Measurements from ENCODE around the gene PTPN6. TPM values are rescaled to one million over a fixed set of nuclear protein-coding genes. Genes with fewer than 3 reads are reported as not detected.

PTPN6 gene
- polyA plus RNA-seq, 1 donor from 2014 or later = not detected

DNA sequence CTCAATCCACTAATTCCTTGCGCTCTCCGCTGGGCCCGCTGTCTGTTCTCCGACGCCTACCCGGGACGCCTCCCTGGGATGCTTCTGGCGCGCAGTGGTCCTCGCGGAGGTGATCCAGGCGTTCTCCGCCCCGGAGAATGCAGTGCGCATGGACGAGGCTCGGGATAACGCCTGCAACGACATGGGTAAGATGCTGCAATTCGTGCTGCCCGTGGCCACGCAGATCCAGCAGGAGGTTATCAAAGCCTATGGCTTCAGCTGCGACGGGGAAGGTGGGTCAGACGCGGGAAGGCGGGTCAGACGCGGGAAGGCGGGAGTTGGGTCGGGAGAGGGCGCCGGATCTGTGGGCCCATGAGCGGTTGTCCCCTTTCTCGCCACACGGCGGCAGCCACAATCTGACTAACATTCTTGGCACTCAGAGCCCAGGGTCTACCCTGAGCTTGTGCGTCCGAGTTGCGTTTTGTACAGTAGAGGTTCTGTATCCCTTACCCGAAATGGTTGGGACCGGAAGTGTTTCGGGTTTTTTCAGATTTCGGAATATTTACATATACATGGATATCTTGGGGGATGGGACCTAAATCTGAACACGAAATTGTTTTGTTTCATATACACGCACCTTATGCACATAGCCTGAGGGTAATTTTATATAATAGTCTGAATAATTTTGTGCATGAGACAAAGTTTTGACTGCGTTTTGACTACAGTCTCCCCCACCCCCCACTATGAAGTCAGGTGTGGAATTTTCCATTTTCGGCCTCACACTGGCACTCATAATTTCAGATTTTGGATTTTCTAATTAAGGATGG, 6.6 kb upstream of the PTPN6 start:
- H3K9me2 ChIP-seq (ENCODE audit: insufficient read depth, low read length) = no peaks in the 10 kb centered on the region
- H3K4me3 ChIP-seq (ENCODE audit: low read length) = peak overlapping the region; percentile 83
- no peaks in the 10 kb centered on the region for H4K20me1 ChIP-seq (ENCODE audit: insufficient read depth)
- peak overlapping the region; percentile 63 for H3K4me2 ChIP-seq (ENCODE audit: low read length)
- peak overlapping the region; percentile 92 for H3K9ac ChIP-seq (ENCODE audit: low read length)
- peaks cover 4% of the 10 kb centered on the region for H3F3A ChIP-seq (ENCODE audit: insufficient read depth, low read length, poor library complexity, severe bottlenecking)
- peak overlapping the region; percentile 94 for H3K27ac ChIP-seq (ENCODE audit: low read length)
- H3K79me2 ChIP-seq (replicated peaks; ENCODE audit: insufficient read depth, low read length) = no peaks in the 10 kb centered on the region
- H2AFZ ChIP-seq (ENCODE audit: low read depth, low read length) = peak overlapping the region; percentile 23
- H3K36me3 ChIP-seq (ENCODE audit: insufficient read depth, low read length) = no peaks in the 10 kb centered on the region
- TF ChIP-seq, protein P1, sequence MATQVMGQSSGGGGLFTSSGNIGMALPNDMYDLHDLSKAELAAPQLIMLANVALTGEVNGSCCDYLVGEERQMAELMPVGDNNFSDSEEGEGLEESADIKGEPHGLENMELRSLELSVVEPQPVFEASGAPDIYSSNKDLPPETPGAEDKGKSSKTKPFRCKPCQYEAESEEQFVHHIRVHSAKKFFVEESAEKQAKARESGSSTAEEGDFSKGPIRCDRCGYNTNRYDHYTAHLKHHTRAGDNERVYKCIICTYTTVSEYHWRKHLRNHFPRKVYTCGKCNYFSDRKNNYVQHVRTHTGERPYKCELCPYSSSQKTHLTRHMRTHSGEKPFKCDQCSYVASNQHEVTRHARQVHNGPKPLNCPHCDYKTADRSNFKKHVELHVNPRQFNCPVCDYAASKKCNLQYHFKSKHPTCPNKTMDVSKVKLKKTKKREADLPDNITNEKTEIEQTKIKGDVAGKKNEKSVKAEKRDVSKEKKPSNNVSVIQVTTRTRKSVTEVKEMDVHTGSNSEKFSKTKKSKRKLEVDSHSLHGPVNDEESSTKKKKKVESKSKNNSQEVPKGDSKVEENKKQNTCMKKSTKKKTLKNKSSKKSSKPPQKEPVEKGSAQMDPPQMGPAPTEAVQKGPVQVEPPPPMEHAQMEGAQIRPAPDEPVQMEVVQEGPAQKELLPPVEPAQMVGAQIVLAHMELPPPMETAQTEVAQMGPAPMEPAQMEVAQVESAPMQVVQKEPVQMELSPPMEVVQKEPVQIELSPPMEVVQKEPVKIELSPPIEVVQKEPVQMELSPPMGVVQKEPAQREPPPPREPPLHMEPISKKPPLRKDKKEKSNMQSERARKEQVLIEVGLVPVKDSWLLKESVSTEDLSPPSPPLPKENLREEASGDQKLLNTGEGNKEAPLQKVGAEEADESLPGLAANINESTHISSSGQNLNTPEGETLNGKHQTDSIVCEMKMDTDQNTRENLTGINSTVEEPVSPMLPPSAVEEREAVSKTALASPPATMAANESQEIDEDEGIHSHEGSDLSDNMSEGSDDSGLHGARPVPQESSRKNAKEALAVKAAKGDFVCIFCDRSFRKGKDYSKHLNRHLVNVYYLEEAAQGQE (IDR thresholded peaks at IDR 0.05; ENCODE audit: borderline replicate concordance) = peak; percentile 60
- TF ChIP-seq MXI1 (conservative IDR thresholded peaks at IDR 0.05; ENCODE audit: poor library complexity, severe bottlenecking) (peak; percentile 65), RAD21 (conservative IDR thresholded peaks at IDR 0.05) (peak; percentile 90), EZH2 (IDR thresholded peaks at IDR 0.05; ENCODE audit: borderline replicate concordance, insufficient read depth, low read length, poor library complexity, severe bottlenecking) (no peak), POLR2AphosphoS5 (IDR thresholded peaks at IDR 0.05) (peak; percentile 80), TAF1 (IDR thresholded peaks at IDR 0.05; ENCODE audit: low read depth) (no peak), EP300 (conservative IDR thresholded peaks at IDR 0.05; ENCODE audit: poor library complexity, severe bottlenecking) (no peak), SMC3 (conservative IDR thresholded peaks at IDR 0.05; ENCODE audit: poor library complexity) (peak; percentile 93), CTCF (IDR thresholded peaks at IDR 0.05; ENCODE audit: poor library complexity, severe bottlenecking) (peak; percentile 98)
- H3K9me3 ChIP-seq (ENCODE audit: low read length) = no peaks in the 10 kb centered on the region
- no peaks in the 10 kb centered on the region for H3K27me3 ChIP-seq (ENCODE audit: insufficient read depth, low read depth, low read length)

GRCh38 chr12:6945613-6946012, 5.5 kb upstream of the PTPN6 start:
- Histone ChIP-seq H4K20me1 (ENCODE audit: insufficient read depth) (no peaks in the 10 kb centered on the region), H3K79me2 (replicated peaks; ENCODE audit: insufficient read depth, low read length) (no peaks in the 10 kb centered on the region), H3K4me3 (ENCODE audit: low read length) (peak overlapping the region; percentile 83), H3K27me3 (ENCODE audit: insufficient read depth, low read depth, low read length) (no peaks in the 10 kb centered on the region), H3K9me3 (ENCODE audit: low read length) (no peaks in the 10 kb centered on the region), H3K4me2 (ENCODE audit: low read length) (no peak overlapping the region), H3F3A (ENCODE audit: insufficient read depth, low read length, poor library complexity, severe bottlenecking) (peaks cover 4% of the 10 kb centered on the region), H3K9me2 (ENCODE audit: insufficient read depth, low read length) (no peaks in the 10 kb centered on the region), H3K36me3 (ENCODE audit: insufficient read depth, low read length) (no peaks in the 10 kb centered on the region), H2AFZ (ENCODE audit: low read depth, low read length) (no peak overlapping the region), H3K9ac (ENCODE audit: low read length) (peak overlapping the region; percentile 92), H3K27ac (ENCODE audit: low read length) (no peak overlapping the region)
- TF ChIP-seq CTCF (IDR thresholded peaks at IDR 0.05; ENCODE audit: poor library complexity, severe bottlenecking) = no peak
- no peak for TF ChIP-seq MXI1 (conservative IDR thresholded peaks at IDR 0.05; ENCODE audit: poor library complexity, severe bottlenecking)
- TF ChIP-seq, protein P1 (IDR thresholded peaks at IDR 0.05; ENCODE audit: borderline replicate concordance) = no peak
- no peak for TF ChIP-seq RAD21 (conservative IDR thresholded peaks at IDR 0.05)
- TF ChIP-seq EZH2 (IDR thresholded peaks at IDR 0.05; ENCODE audit: borderline replicate concordance, insufficient read depth, low read length, poor library complexity, severe bottlenecking) = no peak
- TF ChIP-seq TAF1 (IDR thresholded peaks at IDR 0.05; ENCODE audit: low read depth) = no peak
- no peak for TF ChIP-seq SMC3 (conservative IDR thresholded peaks at IDR 0.05; ENCODE audit: poor library complexity)
- no peak for TF ChIP-seq POLR2AphosphoS5 (IDR thresholded peaks at IDR 0.05)
- no peak for TF ChIP-seq EP300 (conservative IDR thresholded peaks at IDR 0.05; ENCODE audit: poor library complexity, severe bottlenecking)
